Left lobe of liver (tissue), 2 donors: Measurements from ENCODE around the gene MIER2. TPM values are rescaled to one million over a fixed set of nuclear protein-coding genes. Genes with fewer than 3 reads are reported as not detected.
A peak's percentile ranks its signal among the peaks of the same experiment; 100 is the strongest.

Source experiments
- ATAC-seq: fragments of 200-7000 bp; cut with Tn5 transposase; one replicate; pipeline ENCODE4 v1.9.1; 2020; ENCODE audit warnings: mild to moderate bottlenecking, moderate library complexity
- DNase-seq: peaks from one replicate; pipeline ENCODE4 v3.0.0-alpha.2; 2020; ENCODE audit warnings: low spot score
- total RNA-seq: library from RNA; stranded (reverse); gene quantifications from one replicate; pipeline ENCODE4 v1.2.1, GENCODE V29; 2021
- donor health status: DM: no; HTN: no; CAD: no; lungs with moderate emphysema.
- donor health status: DM: no; HTN: yes; CAD: no.

Gene MIER2
- total RNA-seq, 1 donor from 2014 or later = 4.6 TPM

GRCh38 chr19:310781-311496 is 33.7 kb downstream of the MIER2 start:
- DNase-seq (no peak), ATAC-seq (no peak)

- no peak for DNase-seq
- ATAC-seq = no peak
Observed at GRCh38 chr19:310141-310651, 34.4 kb downstream of the MIER2 start.

- DNase-seq = no peak
- no peak for ATAC-seq
Observed at GRCh38 chr19:309206-309565, 35.4 kb downstream of the MIER2 start.

GRCh38 chr19:308471-309205 is 36.0 kb downstream of the MIER2 start:
- no peak for DNase-seq
- peak; percentile 9 for ATAC-seq

GRCh38 chr19:307793-308420 is 36.7 kb downstream of the MIER2 start:
- no peak for DNase-seq
- ATAC-seq = no peak

GRCh38 chr19:307111-307531 is 37.5 kb downstream of the MIER2 start:
- DNase-seq = no peak
- ATAC-seq = no peak

GRCh38 chr19:306151-306900 is 38.3 kb downstream of the MIER2 start:
- ATAC-seq = peak; percentile 18
- no peak for DNase-seq

- ATAC-seq (no peak), DNase-seq (no peak)
Observed at GRCh38 chr19:305240-306150, 39.1 kb downstream of the MIER2 start.

GRCh38 chr19:296476-297225 is 47.9 kb downstream of the MIER2 start:
- peak; percentile 60 for ATAC-seq
- no peak for DNase-seq

- no peak for ATAC-seq
- DNase-seq = no peak
Observed at GRCh38 chr19:295687-296370, 48.8 kb downstream of the MIER2 start.

GRCh38 chr19:294946-295686 is 49.5 kb downstream of the MIER2 start:
- DNase-seq = no peak

GRCh38 chr19:294341-294945 is 50.2 kb downstream of the MIER2 start:
- no peak for ATAC-seq
- DNase-seq = no peak

More at GRCh38 chr19:294946-295686, 49.5 kb downstream of the MIER2 start:
- ATAC-seq = peak; percentile 75

- ATAC-seq (no peak), DNase-seq (no peak)
Observed at GRCh38 chr19:293436-294110, 51.0 kb downstream of the MIER2 start.

GRCh38 chr19:292951-293350 is 51.6 kb downstream of the MIER2 start:
- ATAC-seq = no peak
- DNase-seq = no peak

- no peak for DNase-seq
- ATAC-seq = no peak
Observed at GRCh38 chr19:292281-292884, 52.2 kb downstream of the MIER2 start.

- no peak for DNase-seq
- no peak for ATAC-seq
Observed at GRCh38 chr19:291561-292280, 52.9 kb downstream of the MIER2 start.
